Bronchial epithelial cell (primary cell): ENCODE data around the gene TMEM106A. TPM values are rescaled to one million over a fixed set of nuclear protein-coding genes. Genes with fewer than 3 reads are reported as not detected.
"Not testable (repeated sequence)": the region's sequence is repeated elsewhere in the genome, so short reads cannot be mapped to it uniquely, and the experiment has no call there.

Source experiments
- DNase-seq: peaks from one replicate; pipeline ENCODE4 v3.0.0-alpha.2; 2010; ENCODE audit warnings: low read depth
- FAIRE-seq: peaks from 2 replicates; lab custom pipeline; 2011; peaks lifted over from hg19 to GRCh38; lab: Jason Lieb, UNC
- H3K27me3 ChIP-seq: 2 replicates; pipeline ENCODE4 v1.5.1; 2011; ENCODE audit warnings: low read length; ENCODE audit not compliant: control insufficient read depth, insufficient read depth
- H3K36me3 ChIP-seq: 2 replicates; pipeline ENCODE4 v1.5.1; 2011; ENCODE audit warnings: low read length; ENCODE audit not compliant: control insufficient read depth, insufficient read depth
- H3K4me3 ChIP-seq: 2 replicates; pipeline ENCODE4 v1.5.1; 2011; ENCODE audit warnings: mild to moderate bottlenecking, low read depth, low read length, control low read depth
- CTCF ChIP-seq: IDR thresholded peaks from 2 replicates; pipeline ENCODE4 v1.5.1; 2011; ENCODE audit warnings: mild to moderate bottlenecking, moderate library complexity, low read length, control low read depth, inconsistent platforms; ENCODE audit not compliant: insufficient read depth, severe bottlenecking
- total RNA-seq: library from RNA; depleted of rRNA; stranded (reverse); fragments of >200 nt; gene quantifications from 2 replicates; pipeline ENCODE4 v1.2.1, GENCODE V29; 2014

Gene TMEM106A, protein sequence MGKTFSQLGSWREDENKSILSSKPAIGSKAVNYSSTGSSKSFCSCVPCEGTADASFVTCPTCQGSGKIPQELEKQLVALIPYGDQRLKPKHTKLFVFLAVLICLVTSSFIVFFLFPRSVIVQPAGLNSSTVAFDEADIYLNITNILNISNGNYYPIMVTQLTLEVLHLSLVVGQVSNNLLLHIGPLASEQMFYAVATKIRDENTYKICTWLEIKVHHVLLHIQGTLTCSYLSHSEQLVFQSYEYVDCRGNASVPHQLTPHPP
- 0.26 and 0.38 TPM in 2 replicates for total RNA-seq

DNA sequence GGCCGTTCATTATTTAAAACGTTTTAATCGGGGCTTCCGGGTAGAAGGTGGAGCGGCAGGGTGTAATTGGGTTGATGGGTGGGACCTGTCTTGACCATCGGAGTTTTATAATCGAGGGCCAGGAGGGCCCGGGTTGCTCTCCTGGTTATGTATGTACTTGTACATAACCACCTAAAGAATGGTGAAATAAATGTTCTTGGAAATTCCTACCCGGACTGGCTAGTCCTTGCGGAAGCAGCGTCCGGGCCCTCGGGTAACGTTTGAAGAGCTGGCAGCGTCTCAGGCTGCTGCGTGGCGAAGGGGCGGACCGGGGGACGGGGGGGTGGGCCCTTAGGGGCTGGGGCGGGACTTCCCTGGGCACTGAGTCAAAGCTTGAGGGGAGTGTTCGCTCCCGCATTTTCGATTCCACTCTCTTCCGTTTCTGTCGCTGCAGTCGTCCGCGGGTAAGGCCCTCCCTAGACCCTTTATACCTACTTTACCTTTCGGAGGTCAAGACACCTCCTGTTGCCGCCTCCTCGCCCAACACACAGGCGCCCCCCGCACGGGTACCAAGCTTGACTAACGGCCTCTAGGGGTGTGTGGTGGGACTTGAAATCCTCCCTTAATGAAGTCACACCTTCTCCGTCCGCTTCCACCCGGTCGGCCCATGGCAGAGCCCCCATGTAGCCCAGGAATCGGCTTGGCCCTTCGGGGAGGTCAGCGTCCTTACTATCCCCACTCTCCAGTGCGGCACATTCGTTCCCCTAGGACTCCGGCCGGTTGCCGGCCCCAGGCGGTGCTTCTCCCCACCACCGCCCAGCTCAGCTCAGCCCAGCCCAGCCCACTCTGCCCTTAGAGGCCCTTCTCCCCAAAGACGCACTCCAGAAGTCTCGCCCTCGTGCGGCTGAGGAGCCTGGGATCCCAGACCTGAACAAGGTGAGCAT is at the start of gene TMEM106A:
Gene TMEM106A, plus strand, starts transcription at position 396 of the 923 bp plus-strand sequence. CDS start 1,167 bp downstream, outside the sequence.
- H3K36me3 ChIP-seq: peaks cover 4% of the 10 kb centered on the region
- no peak for FAIRE-seq
- no peaks in the 10 kb centered on the region for H3K27me3 ChIP-seq

GRCh38 chr17:43165971-43166370 is 45.7 kb upstream of the TMEM106A start:
- not testable (repeated sequence) for H3K4me3 ChIP-seq, H3K27me3 ChIP-seq, H3K36me3 ChIP-seq, DNase-seq, FAIRE-seq

More for the DNA sequence above, at the start of gene TMEM106A:
- H3K4me3 ChIP-seq: peak within 1 kb of the TSS; percentile 44
- TF ChIP-seq CTCF: peak; percentile 31
- DNase-seq: peak; percentile 80

DNA sequence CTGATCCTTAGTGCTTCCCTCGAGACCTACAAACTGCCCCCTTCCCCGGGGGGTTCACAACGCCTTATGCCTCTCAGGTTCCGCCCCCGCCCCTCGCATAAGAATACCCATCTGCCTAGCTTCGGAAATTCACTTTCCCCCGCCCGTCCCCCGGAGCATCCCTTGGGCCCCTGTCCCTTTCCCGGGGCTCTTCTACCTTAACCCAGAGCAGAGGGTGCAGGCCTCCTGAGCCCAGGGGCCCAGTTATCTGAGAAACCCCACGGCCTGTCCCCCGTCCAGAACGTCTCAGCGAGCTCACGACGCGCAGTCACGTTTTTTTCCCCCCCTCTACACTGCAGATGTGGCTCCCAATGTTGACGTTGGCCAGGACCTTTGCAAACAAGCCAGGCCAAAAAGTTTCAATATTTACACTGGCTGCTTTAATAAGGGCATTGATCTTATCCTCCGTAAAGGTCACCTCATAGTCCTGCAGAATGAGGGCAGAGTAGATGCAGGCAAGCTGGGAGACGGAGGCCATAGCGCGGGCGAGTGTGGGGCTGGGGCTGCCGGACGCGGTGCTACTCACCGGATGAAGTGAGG is 42.0 kb upstream of the TMEM106A start:
- no peak for TF ChIP-seq CTCF
- DNase-seq: peak; percentile 0
- FAIRE-seq: no peak
- Histone ChIP-seq H3K4me3 (peak overlapping the region; percentile 69), H3K36me3 (no peaks in the 10 kb centered on the region), H3K27me3 (no peaks in the 10 kb centered on the region)

DNA sequence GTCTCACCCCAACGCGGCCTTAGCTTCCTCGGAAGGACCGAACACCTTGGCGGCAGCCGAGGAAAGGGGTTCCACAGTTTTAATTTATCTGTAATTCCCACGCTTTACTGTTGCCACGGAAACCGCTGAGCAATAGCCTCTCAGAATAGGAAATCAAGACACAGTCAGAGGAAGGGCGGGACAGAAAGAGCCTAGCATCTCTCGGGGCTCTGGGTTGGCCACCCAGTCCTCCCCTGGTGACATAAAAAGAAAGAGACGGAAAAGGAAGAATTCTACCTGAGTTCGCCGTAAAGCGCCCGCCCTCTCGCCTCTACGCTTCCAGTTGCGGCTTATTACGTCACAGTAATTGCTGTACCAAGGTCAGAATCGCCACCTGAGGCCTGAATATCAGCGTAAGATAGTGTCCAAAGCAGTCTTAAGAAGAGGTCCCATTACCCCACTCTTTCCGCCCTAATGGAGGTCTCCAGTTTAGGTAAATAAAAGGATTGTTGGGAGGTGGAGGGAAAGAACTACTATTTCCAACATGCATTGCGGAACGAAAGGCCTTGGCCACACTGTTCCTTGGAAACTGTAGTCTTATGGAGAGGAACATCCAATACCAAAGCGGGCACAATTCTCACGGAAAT is 41.4 kb upstream of the TMEM106A start:
- FAIRE-seq: no peak
- peak; percentile 95 for DNase-seq
- Histone ChIP-seq H3K36me3 (no peaks in the 10 kb centered on the region), H3K4me3 (peak overlapping the region; percentile 69), H3K27me3 (no peaks in the 10 kb centered on the region)
- no peak for TF ChIP-seq CTCF

DNA sequence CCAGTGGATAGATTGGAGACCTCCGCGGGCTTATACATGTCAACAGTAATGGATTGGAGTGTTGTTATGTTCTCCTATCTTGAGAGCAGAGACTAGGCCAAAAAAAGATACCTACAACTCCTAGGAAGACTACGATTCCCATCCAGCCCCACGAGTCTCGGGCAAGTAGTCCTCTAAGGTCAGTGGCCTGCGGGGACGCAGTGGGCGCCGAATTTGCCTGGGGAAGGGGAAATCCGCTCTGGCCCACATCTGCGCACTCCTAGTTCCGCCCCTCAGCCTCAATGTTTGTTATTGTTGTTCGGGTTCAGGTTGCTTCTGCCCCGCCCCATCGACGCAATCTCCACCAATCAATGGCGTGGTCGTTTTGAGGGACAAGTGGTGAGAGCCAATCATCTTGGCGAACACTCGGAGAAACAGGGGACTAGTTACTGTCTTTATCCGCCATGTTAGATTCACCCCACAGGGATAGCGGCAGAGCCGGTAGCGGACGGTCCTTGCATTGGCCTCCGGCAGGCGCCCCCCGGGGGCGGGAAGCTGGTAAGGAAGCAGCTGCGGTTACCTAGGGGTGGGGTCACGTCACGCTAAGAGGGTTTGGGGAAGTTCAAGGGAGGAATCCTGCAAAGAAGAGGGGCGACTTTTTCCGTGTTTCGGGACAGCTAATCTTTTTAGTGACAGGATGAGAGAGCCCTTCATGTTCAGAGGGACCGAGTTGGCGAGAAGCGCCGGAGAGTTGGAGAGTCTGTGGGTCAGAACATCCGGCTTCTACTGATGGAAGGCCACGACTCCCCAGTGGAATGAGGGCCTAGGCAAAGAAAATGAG is 40.7 kb upstream of the TMEM106A start, which contains the start of gene NBR1:
Gene NBR1, plus strand, starts transcription at position 449 of the 820 bp plus-strand sequence. CDS start 4,586 bp downstream, outside the sequence.
- Histone ChIP-seq H3K4me3 (peak within 1 kb of the TSS; percentile 69), H3K27me3 (no peaks in the 10 kb centered on the region), H3K36me3 (no peaks in the 10 kb centered on the region)
- no peak for TF ChIP-seq CTCF
- DNase-seq (peak; percentile 95), FAIRE-seq (no peak)
